ENCODE measurements around the gene AKAP10. TPM values are rescaled to one million over a fixed set of nuclear protein-coding genes. Genes with fewer than 3 reads are reported as not detected.
"Not testable (repeated sequence)": the region's sequence is repeated elsewhere in the genome, so short reads cannot be mapped to it uniquely, and the experiment has no call there.

The AKAP10 gene
- total and polyA plus RNA-seq, 2 of the 8 experiments (the other 6 are each of a cell fraction or from before 2014, with no cell fraction given), result 13.3 to 27.0 TPM

DNA sequence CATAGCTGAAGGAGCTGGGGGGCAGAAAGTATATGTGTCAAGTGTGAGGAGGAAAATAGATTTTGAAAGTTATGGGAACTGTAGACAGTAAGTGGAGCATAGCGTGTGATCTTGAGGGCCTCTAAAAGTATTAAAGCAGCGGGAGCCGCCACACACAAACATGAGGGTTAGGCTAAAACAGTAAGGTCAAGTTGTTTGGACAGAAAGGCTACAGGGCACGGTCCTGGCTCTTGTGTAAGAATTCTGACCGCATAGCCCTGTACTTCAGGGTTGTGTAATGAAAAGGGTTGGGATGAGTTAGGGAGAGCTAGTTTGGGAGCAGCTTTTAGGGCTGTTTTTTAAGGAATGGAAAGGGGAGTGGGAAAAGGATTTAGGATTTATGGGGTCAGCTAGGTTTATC is 87.1 kb downstream of the AKAP10 start:
- H2AFZ ChIP-seq (ENCODE audit: low read length); H3K79me2 ChIP-seq (ENCODE audit: control insufficient read depth in 1 of 2, insufficient read depth in 2 of 2, low read length in 2 of 2); H3K27me3 ChIP-seq (replicated peaks in 1 of 4; ENCODE audit: control insufficient read depth in 3 of 4, extremely low read depth in 1 of 4, insufficient read depth in 3 of 4, low read length in 3 of 4); H3K4me3 ChIP-seq (ENCODE audit: extremely low read depth in 1 of 4, insufficient read depth in 2 of 4, low read depth in 3 of 4, low read length in 4 of 4); H3K9ac ChIP-seq (replicated peaks in 1 of 4; ENCODE audit: extremely low read depth in 1 of 4, low read depth in 3 of 4, low read length in 3 of 4); FAIRE-seq; H4K8ac ChIP-seq (ENCODE audit: extremely low read depth, insufficient read depth, low read length); H3K4me1 ChIP-seq (replicated peaks in 1 of 4; ENCODE audit: control insufficient read depth in 3 of 4, insufficient read depth in 4 of 4, low read length in 3 of 4); H2AK5ac ChIP-seq (ENCODE audit: low read depth, low read length); H4K5ac ChIP-seq (ENCODE audit: insufficient read length, low read depth, low read length); H3K36me3 ChIP-seq (ENCODE audit: control insufficient read depth in 2 of 4, insufficient read depth in 4 of 4, low read length in 3 of 4); H4K91ac ChIP-seq (replicated peaks; ENCODE audit: insufficient read length, low read length); H2BK5ac ChIP-seq (ENCODE audit: low read depth, low read length); H2BK15ac ChIP-seq (ENCODE audit: low read length); H2BK20ac ChIP-seq (ENCODE audit: low read length); H3K18ac ChIP-seq (ENCODE audit: extremely low read depth, low read length); H3K23me2 ChIP-seq (ENCODE audit: low read depth, low read length); H3K27ac ChIP-seq (ENCODE audit: low read depth, low read length); H3K14ac ChIP-seq (ENCODE audit: insufficient read length); H4K20me1 ChIP-seq (replicated peaks in 1 of 2; ENCODE audit: control insufficient read depth in 1 of 2, insufficient read depth in 2 of 2, low read length in 2 of 2); H2BK12ac ChIP-seq (ENCODE audit: low read depth, low read length); H2BK120ac ChIP-seq (replicated peaks; ENCODE audit: low read depth, low read length); H3K4ac ChIP-seq (replicated peaks; ENCODE audit: insufficient read length, low read depth, low read length); H3K4me2 ChIP-seq (ENCODE audit: insufficient read depth in 1 of 2, low read depth in 2 of 2, low read length in 2 of 2); H3K56ac ChIP-seq (replicated peaks; ENCODE audit: insufficient read length, low read depth, low read length); H3K23ac ChIP-seq (ENCODE audit: insufficient read length); POLR2A ChIA-PET (ENCODE audit: partially characterized antibody); H3K9me3 ChIP-seq (ENCODE audit: insufficient read depth in 2 of 2, low read depth in 1 of 2, low read length in 1 of 2); DNase-seq (ENCODE audit: low read depth in 1 of 2, low spot score in 2 of 2); H3K79me1 ChIP-seq (ENCODE audit: low read depth, low read length): not testable (repeated sequence)
- CTCF ChIA-PET (ENCODE audit: partially characterized antibody), result interaction anchor here (0.8 kb wide), 1 partner anchor 10 kb away, joined by 3 read pairs; no protein-coding TSS in a partner anchor
- WGBS, 2 experiments (ENCODE audit: extremely low coverage in 1 of 2, insufficient coverage in 1 of 2, insufficient read length in 1 of 2, insufficient replicate concordance in 2 of 2, low coverage in 1 of 2, low lambda C conversion rate in 2 of 2, missing lambda C conversion rate in 1 of 2), result 97% methylated on average over 5 of the region's 5 CpGs; no CpG with 5 or more reads in 1 of the 2 experiments

DNA sequence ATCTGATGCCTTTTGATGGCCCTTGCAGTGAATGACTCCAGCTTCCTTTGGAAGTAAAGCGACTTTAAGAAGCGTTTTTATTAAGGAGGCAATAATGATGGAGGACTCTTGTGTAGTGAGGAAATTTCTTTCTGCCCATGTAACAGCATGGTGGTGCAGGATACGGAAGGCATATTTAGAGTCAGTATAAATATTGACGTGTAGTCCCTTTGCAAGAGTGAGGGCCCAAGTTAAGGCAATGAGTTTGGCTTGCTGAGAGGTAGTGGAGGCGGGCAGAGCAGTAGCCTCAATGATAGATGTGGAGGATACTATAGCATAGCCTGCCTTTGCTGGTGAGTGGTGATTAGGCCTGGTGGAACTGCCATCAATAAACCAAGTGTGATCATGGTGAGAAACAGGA is 87.6 kb downstream of the AKAP10 start:
- H2BK120ac ChIP-seq (replicated peaks; ENCODE audit: low read depth, low read length); H3K27me3 ChIP-seq (replicated peaks in 1 of 4; ENCODE audit: control insufficient read depth in 3 of 4, extremely low read depth in 1 of 4, insufficient read depth in 3 of 4, low read length in 3 of 4); H3K9me3 ChIP-seq (ENCODE audit: insufficient read depth in 2 of 2, low read depth in 1 of 2, low read length in 1 of 2); H3K27ac ChIP-seq (ENCODE audit: low read depth, low read length); H3K36me3 ChIP-seq (ENCODE audit: control insufficient read depth in 2 of 4, insufficient read depth in 4 of 4, low read length in 3 of 4); H3K4ac ChIP-seq (replicated peaks; ENCODE audit: insufficient read length, low read depth, low read length); H3K56ac ChIP-seq (replicated peaks; ENCODE audit: insufficient read length, low read depth, low read length); H4K8ac ChIP-seq (ENCODE audit: extremely low read depth, insufficient read depth, low read length); H3K79me2 ChIP-seq (ENCODE audit: control insufficient read depth in 1 of 2, insufficient read depth in 2 of 2, low read length in 2 of 2); POLR2A ChIA-PET (ENCODE audit: partially characterized antibody); H4K5ac ChIP-seq (ENCODE audit: insufficient read length, low read depth, low read length); H3K4me3 ChIP-seq (ENCODE audit: extremely low read depth in 1 of 4, insufficient read depth in 2 of 4, low read depth in 3 of 4, low read length in 4 of 4); H2BK12ac ChIP-seq (ENCODE audit: low read depth, low read length); H4K20me1 ChIP-seq (replicated peaks in 1 of 2; ENCODE audit: control insufficient read depth in 1 of 2, insufficient read depth in 2 of 2, low read length in 2 of 2); H3K4me1 ChIP-seq (replicated peaks in 1 of 4; ENCODE audit: control insufficient read depth in 3 of 4, insufficient read depth in 4 of 4, low read length in 3 of 4); H2AFZ ChIP-seq (ENCODE audit: low read length); H3K23ac ChIP-seq (ENCODE audit: insufficient read length); H2BK15ac ChIP-seq (ENCODE audit: low read length); FAIRE-seq; H4K91ac ChIP-seq (replicated peaks; ENCODE audit: insufficient read length, low read length); H2BK5ac ChIP-seq (ENCODE audit: low read depth, low read length); H3K79me1 ChIP-seq (ENCODE audit: low read depth, low read length); H3K18ac ChIP-seq (ENCODE audit: extremely low read depth, low read length); H3K9ac ChIP-seq (replicated peaks in 1 of 4; ENCODE audit: extremely low read depth in 1 of 4, low read depth in 3 of 4, low read length in 3 of 4); H2BK20ac ChIP-seq (ENCODE audit: low read length); H2AK5ac ChIP-seq (ENCODE audit: low read depth, low read length); H3K4me2 ChIP-seq (ENCODE audit: insufficient read depth in 1 of 2, low read depth in 2 of 2, low read length in 2 of 2); H3K14ac ChIP-seq (ENCODE audit: insufficient read length); DNase-seq (ENCODE audit: low read depth in 1 of 2, low spot score in 2 of 2); H3K23me2 ChIP-seq (ENCODE audit: low read depth, low read length): not testable (repeated sequence)
- 90% methylated on average over 5 of the region's 5 CpGs; no CpG with 5 or more reads in 1 of the 2 experiments for WGBS, 2 experiments (ENCODE audit: extremely low coverage in 1 of 2, insufficient coverage in 1 of 2, insufficient read length in 1 of 2, insufficient replicate concordance in 2 of 2, low coverage in 1 of 2, low lambda C conversion rate in 2 of 2, missing lambda C conversion rate in 1 of 2)
- CTCF ChIA-PET (ENCODE audit: partially characterized antibody), result interaction anchor here (0.8 kb wide), 1 partner anchor 10 kb away, joined by 3 read pairs; no protein-coding TSS in a partner anchor

All from H1 (cell line).